GM23338 (cell line): ENCODE data around the gene ARL4D. TPM values are rescaled to one million over a fixed set of nuclear protein-coding genes. Genes with fewer than 3 reads are reported as not detected.

Source experiments
- ATAC-seq: fragments of 200-7000 bp; cut with Tn5 transposase; 3 replicates; pipeline ENCODE4 v1.9.1; 2020
- DNase-seq: peaks from one replicate; pipeline ENCODE4 v3.0.0-alpha.2; 2015; ENCODE audit warnings: low spot score
- H2AFZ ChIP-seq: fragments of 200-600 bp; sonication (generic); 2 replicates; pipeline ENCODE4 v1.8.0; 2016; ENCODE audit warnings: antibody characterized with exemption, mild to moderate bottlenecking, moderate library complexity
- H3F3A ChIP-seq: fragments of 200-600 bp; sonication (generic); replicated peaks from 2 replicates; pipeline ENCODE4 v1.8.0; 2017; ENCODE audit warnings: antibody characterized with exemption, mixed run types, low read depth
- H3K27ac ChIP-seq: fragments of 200-600 bp; sonication (generic); 2 replicates; pipeline ENCODE4 v1.6.1; 2016; ENCODE audit warnings: low read depth
- H3K27me3 ChIP-seq: fragments of 200-600 bp; sonication (generic); 2 replicates; pipeline ENCODE4 v1.8.0; 2016; ENCODE audit warnings: mild to moderate bottlenecking, mixed run types, moderate library complexity; ENCODE audit not compliant: insufficient read depth
- H3K36me3 ChIP-seq: fragments of 200-600 bp; sonication (generic); 2 replicates; pipeline ENCODE4 v1.8.0; 2016; ENCODE audit warnings: mild to moderate bottlenecking; ENCODE audit not compliant: insufficient read depth
- H3K4me1 ChIP-seq: fragments of 200-600 bp; sonication (generic); 2 replicates; pipeline ENCODE4 v1.8.0; 2016; ENCODE audit warnings: mild to moderate bottlenecking, moderate library complexity; ENCODE audit not compliant: insufficient read depth
- H3K4me2 ChIP-seq: fragments of 200-600 bp; sonication (generic); 2 replicates; pipeline ENCODE4 v1.7.1; 2017; ENCODE audit warnings: mixed run types
- H3K4me3 ChIP-seq: fragments of 200-600 bp; sonication (generic); 2 replicates; pipeline ENCODE4 v1.6.1; 2016; ENCODE audit warnings: mixed run types
- H3K79me2 ChIP-seq: fragments of 200-600 bp; sonication (generic); replicated peaks from 2 replicates; pipeline ENCODE4 v1.8.0; 2017; ENCODE audit warnings: mild to moderate bottlenecking; ENCODE audit not compliant: insufficient read depth
- H3K9me2 ChIP-seq: fragments of 200-600 bp; sonication (generic); 2 replicates; pipeline ENCODE4 v1.8.0; 2017; ENCODE audit not compliant: insufficient read depth
- H4K20me1 ChIP-seq: fragments of 200-600 bp; sonication (generic); replicated peaks from 2 replicates; pipeline ENCODE4 v1.8.0; 2017; ENCODE audit warnings: mild to moderate bottlenecking; ENCODE audit not compliant: insufficient read depth
- H3K27ac Mint-ChIP-seq: 2 replicates; pipeline ENCODE4 v1.8.0; 2020; ENCODE audit warnings: inconsistent platforms, mild to moderate bottlenecking, moderate library complexity, mixed read lengths
- H3K27me3 Mint-ChIP-seq: 3 replicates; pipeline ENCODE4 v1.8.0; 2022; ENCODE audit warnings: low read depth, mild to moderate bottlenecking, moderate library complexity, mixed read lengths, inconsistent platforms; ENCODE audit not compliant: insufficient read depth, poor library complexity
- H3K36me3 Mint-ChIP-seq: 3 replicates; pipeline ENCODE4 v1.8.0; 2021; ENCODE audit warnings: low read depth, mild to moderate bottlenecking, inconsistent platforms, moderate library complexity, mixed read lengths
- H3K4me1 Mint-ChIP-seq: 3 replicates; pipeline ENCODE4 v1.8.0; 2020; ENCODE audit warnings: mild to moderate bottlenecking, inconsistent platforms, mixed read lengths
- H3K4me3 Mint-ChIP-seq: 3 replicates; pipeline ENCODE4 v1.8.0; 2021; ENCODE audit warnings: moderate library complexity, mild to moderate bottlenecking, inconsistent platforms, mixed read lengths
- H3K9me3 Mint-ChIP-seq: 3 replicates; pipeline ENCODE4 v1.8.0; 2020; ENCODE audit warnings: moderate library complexity, mild to moderate bottlenecking, inconsistent platforms, mixed read lengths
- CTCF ChIP-seq, 2 experiments: fragments of 200-600 bp in 1 of 2; sonication (generic) in 1 of 2; conservative IDR thresholded peaks; 2 replicates each; pipeline versions ENCODE4 v1.5.1 to v1.6.1; 2016 to 2017; ENCODE audit warnings: antibody characterized with exemption in 2 of 2, low read depth in 2 of 2, mild to moderate bottlenecking in 2 of 2, moderate library complexity in 1 of 2
- ETS1 ChIP-seq: IDR thresholded peaks from 2 replicates; pipeline ENCODE4 v1.6.1; 2016; ENCODE audit warnings: antibody characterized with exemption
- JUNB ChIP-seq: IDR thresholded peaks from one replicate; pipeline ENCODE4 v1.6.1; 2016; ENCODE audit warnings: antibody characterized with exemption; ENCODE audit not compliant: unreplicated experiment
- NANOG ChIP-seq: IDR thresholded peaks from 2 replicates; pipeline ENCODE4 v1.6.1; 2016; ENCODE audit warnings: antibody characterized with exemption, borderline replicate concordance
- REST ChIP-seq: IDR thresholded peaks from one replicate; pipeline ENCODE4 v1.6.1; 2018; ENCODE audit warnings: antibody characterized with exemption; ENCODE audit not compliant: unreplicated experiment
- STAT1 ChIP-seq: IDR thresholded peaks from one replicate; pipeline ENCODE4 v1.6.1; 2016; ENCODE audit warnings: antibody characterized with exemption; ENCODE audit not compliant: unreplicated experiment
- ZNF114 ChIP-seq: fragments of 250-450 bp; sonication (Bioruptor Pico); IDR thresholded peaks from 2 replicates; pipeline ENCODE4 v1.5.0; 2020; ENCODE audit warnings: mild to moderate bottlenecking, moderate library complexity
- polyA plus RNA-seq: library from polyadenylated mRNA; unstranded; fragments of >200 nt; fragmentation: Nextera tagmentation; extraction: Ambion mirVana; gene quantifications from 2 replicates; pipeline ENCODE4 v1.2.1, GENCODE V29; 2016
- total RNA-seq: library from RNA; depleted of rRNA; stranded (reverse); fragments of >200 nt; shearing (Covaris generic); gene quantifications from 2 replicates; pipeline ENCODE4 v1.2.3, GENCODE V29; 2014

The ARL4D gene
- total and polyA plus RNA-seq, 2 experiments from 2014 or later, result 8.7 to 9.5 TPM

- Histone ChIP-seq H3K27me3 (no peaks in the 10 kb centered on the region), H2AFZ (peak overlapping the region; percentile 93), H3K4me2 (peak overlapping the region; percentile 25; the same call in 1 of the 2 replicates), H3F3A (no peaks in the 10 kb centered on the region), H3K27ac (peak overlapping the region; percentile 19; the same call in 1 of the 2 replicates), H3K9me2 (no peaks in the 10 kb centered on the region), H4K20me1 (no peaks in the 10 kb centered on the region), H3K4me1 (peaks cover 2% of the 10 kb centered on the region; the same call in 1 of the 2 replicates), H3K36me3 (no peaks in the 10 kb centered on the region), H3K4me3 (no peak overlapping the region), H3K79me2 (no peaks in the 10 kb centered on the region)
- DNase-seq, result peak; percentile 30
- H3K4me1 Mint-ChIP-seq, result peaks cover 22% of the 10 kb centered on the region
- ATAC-seq, result peak; percentile 56
- TF ChIP-seq NANOG, result no peak
- no peaks in the 10 kb centered on the region for H3K36me3 Mint-ChIP-seq
- H3K27me3 Mint-ChIP-seq, result peaks cover 9% of the 10 kb centered on the region
- H3K27ac Mint-ChIP-seq, result peak overlapping the region; percentile 83
- no peaks in the 10 kb centered on the region for H3K9me3 Mint-ChIP-seq
- no peak overlapping the region for H3K4me3 Mint-ChIP-seq
These were observed 8.2 kb downstream of the ARL4D start for GRCh38 chr17:43406676-43407645.

- no peak for ATAC-seq
- 0 out of 2 replicates have a peak overlapping the region, but pooled peaks have one; percentile 28 for H2AFZ ChIP-seq
- no peaks in the 10 kb centered on the region for H4K20me1 ChIP-seq
- TF ChIP-seq ZNF114 (CRISPR knock-in tag) (no peak), REST (no peak), CTCF (conservative IDR thresholded peaks at IDR 0.05; ENCODE audit: low read depth in 2 of 2) (no peak), JUNB (no peak), ETS1 (no peak), STAT1 (no peak)
These were observed 10.3 kb downstream of the ARL4D start for GRCh38 chr17:43409131-43409530.

More at GRCh38 chr17:43409131-43409530, 10.3 kb downstream of the ARL4D start:
- peaks cover 7% of the 10 kb centered on the region for H3K27me3 Mint-ChIP-seq
- no peak overlapping the region for H3K4me2 ChIP-seq
- H3K27ac Mint-ChIP-seq, result 0 out of 2 replicates have a peak overlapping the region, but pooled peaks have one; percentile 56
- peaks cover 11% of the 10 kb centered on the region for H3K4me1 ChIP-seq
- no peaks in the 10 kb centered on the region for H3F3A ChIP-seq
- H3K4me3 Mint-ChIP-seq, result no peak overlapping the region
- no peaks in the 10 kb centered on the region for H3K9me2 ChIP-seq
- H3K4me1 Mint-ChIP-seq, result peaks cover 24% of the 10 kb centered on the region
- H3K36me3 ChIP-seq, result no peaks in the 10 kb centered on the region
- DNase-seq, result no peak
- H3K4me3 ChIP-seq, result no peak overlapping the region
- H3K79me2 ChIP-seq, result no peaks in the 10 kb centered on the region
- no peaks in the 10 kb centered on the region for H3K36me3 Mint-ChIP-seq
- no peaks in the 10 kb centered on the region for H3K27me3 ChIP-seq
- H3K27ac ChIP-seq, result no peak overlapping the region
- no peaks in the 10 kb centered on the region for H3K9me3 Mint-ChIP-seq
